GM12874 (cell line): ENCODE data around the gene TRIO.

Experiments
- CTCF ChIP-seq: IDR thresholded peaks from 2 replicates; pipeline ENCODE4 v1.5.1; 2011; ENCODE audit warnings: low read depth, mild to moderate bottlenecking, control low read depth, low read length, moderate library complexity; ENCODE audit not compliant: insufficient read depth

The TRIO gene

GRCh38 chr5:14319102-14319501, 176.0 kb downstream of the TRIO start:
- TF ChIP-seq CTCF: no peak

- TF ChIP-seq CTCF: no peak
These were observed 178.8 kb downstream of the TRIO start for GRCh38 chr5:14321936-14322335.

GRCh38 chr5:14322437-14323187, 179.5 kb downstream of the TRIO start:
- TF ChIP-seq CTCF: no peak

GRCh38 chr5:14323466-14323865, 180.3 kb downstream of the TRIO start:
- TF ChIP-seq CTCF: no peak

- no peak for TF ChIP-seq CTCF
These were observed 182.2 kb downstream of the TRIO start for GRCh38 chr5:14325369-14325768.

GRCh38 chr5:14326035-14326903, 183.1 kb downstream of the TRIO start:
- TF ChIP-seq CTCF: peak; percentile 28; the same call in 1 of the 2 replicates

- TF ChIP-seq CTCF: no peak
These were observed 184.5 kb downstream of the TRIO start for GRCh38 chr5:14327624-14328023.
